Keratinocyte (primary cell): ENCODE data around the gene BMF. TPM values are rescaled to one million over a fixed set of nuclear protein-coding genes. Genes with fewer than 3 reads are reported as not detected.
A peak's percentile ranks its signal among the peaks of the same experiment; 100 is the strongest.
"Not testable (repeated sequence)": the region's sequence is repeated elsewhere in the genome, so short reads cannot be mapped to it uniquely, and the experiment has no call there.

Experiments used
- DNase-seq: peaks from one replicate; pipeline ENCODE4 v3.0.0-alpha.2; 2011; ENCODE audit warnings: low read depth, missing footprints, low spot score
- FAIRE-seq: peaks from 2 replicates; lab custom pipeline; 2011; peaks lifted over from hg19 to GRCh38; lab: Jason Lieb, UNC
- H2AFZ ChIP-seq: 2 replicates; pipeline ENCODE4 v1.6.0; 2012; ENCODE audit warnings: low read length, control low read depth, inconsistent platforms; ENCODE audit not compliant: control insufficient read depth
- H3K27ac ChIP-seq: 2 replicates; pipeline ENCODE4 v1.5.1; 2011; ENCODE audit warnings: low read length; ENCODE audit not compliant: control insufficient read depth, insufficient read depth
- H3K27me3 ChIP-seq: 3 replicates; pipeline ENCODE4 v1.6.0; 2011; ENCODE audit warnings: low read length; ENCODE audit not compliant: control insufficient read depth, insufficient read depth; ENCODE audit errors: extremely low read depth
- H3K36me3 ChIP-seq, 2 experiments: 2 replicates in 1 of 2; 3 replicates in 1 of 2; pipeline ENCODE4 v1.5.1; 2011; ENCODE audit warnings: low read length in 2 of 2, mild to moderate bottlenecking in 1 of 2; ENCODE audit not compliant: control insufficient read depth in 2 of 2, insufficient read depth in 2 of 2; ENCODE audit errors: extremely low read depth in 1 of 2
- H3K4me1 ChIP-seq: 3 replicates; pipeline ENCODE4 v1.5.1; 2011; ENCODE audit warnings: low read length; ENCODE audit not compliant: control insufficient read depth, insufficient read depth; ENCODE audit errors: extremely low read depth
- H3K4me2 ChIP-seq: 3 replicates; pipeline ENCODE4 v1.6.0; 2011; ENCODE audit warnings: low read depth, low read length; ENCODE audit not compliant: control insufficient read depth, insufficient read depth; ENCODE audit errors: extremely low read depth
- H3K4me3 ChIP-seq, 3 experiments: fragments of 200-600 bp in 1 of 3; sonication (generic) in 1 of 3; 2 replicates in 2 of 3; 3 replicates in 1 of 3; pipeline ENCODE4 v1.5.1; 2011 to 2016; ENCODE audit warnings: low read length in 3 of 3, mild to moderate bottlenecking in 3 of 3, control low read depth in 2 of 3, inconsistent platforms in 1 of 3, low read depth in 1 of 3, mixed read lengths in 1 of 3, mixed run types in 1 of 3, moderate library complexity in 1 of 3; ENCODE audit not compliant: control insufficient read depth in 2 of 3, insufficient read depth in 2 of 3; ENCODE audit errors: extremely low read depth in 1 of 3
- H3K79me2 ChIP-seq: 2 replicates; pipeline ENCODE4 v1.6.0; 2012; ENCODE audit warnings: low read length; ENCODE audit not compliant: control insufficient read depth, insufficient read depth
- H3K9ac ChIP-seq: 3 replicates; pipeline ENCODE4 v1.6.0; 2011; ENCODE audit warnings: low read length; ENCODE audit not compliant: control insufficient read depth, insufficient read depth; ENCODE audit errors: extremely low read depth
- H3K9me1 ChIP-seq: 3 replicates; pipeline ENCODE4 v1.6.0; 2011; ENCODE audit warnings: low read length; ENCODE audit not compliant: control insufficient read depth, insufficient read depth; ENCODE audit errors: extremely low read depth
- H3K9me3 ChIP-seq: 2 replicates; pipeline ENCODE4 v1.5.1; 2012; ENCODE audit warnings: low read depth, low read length; ENCODE audit not compliant: control insufficient read depth
- H4K20me1 ChIP-seq: 3 replicates; pipeline ENCODE4 v1.6.0; 2011; ENCODE audit warnings: low read length; ENCODE audit not compliant: control insufficient read depth, insufficient read depth; ENCODE audit errors: extremely low read depth
- dilution Hi-C: fragments of 300-500 bp; cut with MboI; formaldehyde crosslinking; loops from one replicate; pipeline ENCODE4 v1.7.0; 2020; ENCODE audit warnings: low sequenced_read_pairs; ENCODE audit not compliant: extremely low pct_ligation_motif_present
- polyA plus RNA-seq, 5 experiments: library from polyadenylated mRNA; depleted of rRNA in 3 of 5; stranded (reverse) in 3 of 5; stranded (forward) in 1 of 5; unstranded in 1 of 5; fragments of >200 nt; gene quantifications; 1 replicate in 1 of 5; 2 replicates in 3 of 5; 3 replicates in 1 of 5; pipeline versions ENCODE4 v1.2.1 to v1.2.3, GENCODE V29; 2011 to 2012; ENCODE audit warnings: missing spikeins in 2 of 5, low read depth in 1 of 5, low replicate concordance in 1 of 5

BMF gene
- polyA plus RNA-seq, 1 donor (not counting 4 experiments of a cell fraction or from before 2014, with no cell fraction given) = 0.13 TPM

GRCh38 chr15:40124333-40124732, 15.7 kb upstream of the BMF start:
- H3K9me1 ChIP-seq, H3K9me3 ChIP-seq, H4K20me1 ChIP-seq, H3K4me2 ChIP-seq, H3K79me2 ChIP-seq, H3K4me1 ChIP-seq, dilution Hi-C loops, H3K27ac ChIP-seq, H3K27me3 ChIP-seq, FAIRE-seq, H3K4me3 ChIP-seq, H2AFZ ChIP-seq, DNase-seq, H3K9ac ChIP-seq, H3K36me3 ChIP-seq: not testable (repeated sequence)

- dilution Hi-C loops = not testable (repeated sequence)
- peaks cover 11% of the 10 kb centered on the region for H3K4me1 ChIP-seq
- peak; percentile 23 for FAIRE-seq
Observed at GRCh38 chr15:40123863-40124262, 15.2 kb upstream of the BMF start.

DNA sequence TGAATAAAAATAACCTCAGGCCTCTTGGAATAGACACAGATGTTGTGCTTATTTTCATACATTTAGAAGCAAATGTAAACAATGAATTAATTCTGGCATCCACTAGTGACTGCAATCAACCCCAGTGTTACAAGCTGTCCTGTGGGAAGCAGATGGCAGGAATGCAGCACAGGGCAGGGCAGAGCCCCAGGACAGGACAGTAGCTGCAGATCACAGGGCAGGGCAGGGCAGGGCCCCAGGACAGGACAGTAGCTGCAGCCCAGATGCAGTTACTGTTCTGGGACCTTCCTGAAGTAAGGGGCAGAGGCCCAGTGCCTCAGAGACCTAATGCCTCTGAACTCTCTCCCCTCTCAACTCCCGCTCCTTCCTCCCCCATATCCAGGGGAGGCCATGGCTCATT, 14.3 kb upstream of the BMF start:
- FAIRE-seq, dilution Hi-C loops: not testable (repeated sequence)

More at GRCh38 chr15:40123863-40124262, 15.2 kb upstream of the BMF start:
- H3K27ac ChIP-seq, DNase-seq, H3K9me3 ChIP-seq, H3K36me3 ChIP-seq, H3K79me2 ChIP-seq, H3K4me3 ChIP-seq, H3K9me1 ChIP-seq, H3K27me3 ChIP-seq, H4K20me1 ChIP-seq, H3K4me2 ChIP-seq, H3K9ac ChIP-seq, H2AFZ ChIP-seq: not testable (repeated sequence)

More for the DNA sequence above, 14.3 kb upstream of the BMF start:
- not testable (repeated sequence) for H3K4me2 ChIP-seq, H3K27ac ChIP-seq, DNase-seq, H3K27me3 ChIP-seq, H3K9me3 ChIP-seq, H3K79me2 ChIP-seq, H2AFZ ChIP-seq, H3K9me1 ChIP-seq, H3K36me3 ChIP-seq, H3K4me3 ChIP-seq, H3K9ac ChIP-seq, H4K20me1 ChIP-seq
- H3K4me1 ChIP-seq = peaks cover 19% of the 10 kb centered on the region
